GM21528 (cell line): ENCODE results near the gene DNASE1L3.
A peak's percentile ranks its signal among the peaks of the same experiment; 100 is the strongest.

ENCODE experiments used
- ATAC-seq: cut with Tn5 transposase; IDR thresholded peaks from one replicate; pipeline ENCODE4 v1.9.1; 2021; ENCODE audit warnings: mild to moderate bottlenecking, moderate library complexity; ENCODE audit not compliant: unreplicated experiment, low FRiP score

DNASE1L3 gene

GRCh38 chr3:58180099-58180880 is 30.5 kb downstream of the DNASE1L3 start:
- ATAC-seq = no peak

DNA sequence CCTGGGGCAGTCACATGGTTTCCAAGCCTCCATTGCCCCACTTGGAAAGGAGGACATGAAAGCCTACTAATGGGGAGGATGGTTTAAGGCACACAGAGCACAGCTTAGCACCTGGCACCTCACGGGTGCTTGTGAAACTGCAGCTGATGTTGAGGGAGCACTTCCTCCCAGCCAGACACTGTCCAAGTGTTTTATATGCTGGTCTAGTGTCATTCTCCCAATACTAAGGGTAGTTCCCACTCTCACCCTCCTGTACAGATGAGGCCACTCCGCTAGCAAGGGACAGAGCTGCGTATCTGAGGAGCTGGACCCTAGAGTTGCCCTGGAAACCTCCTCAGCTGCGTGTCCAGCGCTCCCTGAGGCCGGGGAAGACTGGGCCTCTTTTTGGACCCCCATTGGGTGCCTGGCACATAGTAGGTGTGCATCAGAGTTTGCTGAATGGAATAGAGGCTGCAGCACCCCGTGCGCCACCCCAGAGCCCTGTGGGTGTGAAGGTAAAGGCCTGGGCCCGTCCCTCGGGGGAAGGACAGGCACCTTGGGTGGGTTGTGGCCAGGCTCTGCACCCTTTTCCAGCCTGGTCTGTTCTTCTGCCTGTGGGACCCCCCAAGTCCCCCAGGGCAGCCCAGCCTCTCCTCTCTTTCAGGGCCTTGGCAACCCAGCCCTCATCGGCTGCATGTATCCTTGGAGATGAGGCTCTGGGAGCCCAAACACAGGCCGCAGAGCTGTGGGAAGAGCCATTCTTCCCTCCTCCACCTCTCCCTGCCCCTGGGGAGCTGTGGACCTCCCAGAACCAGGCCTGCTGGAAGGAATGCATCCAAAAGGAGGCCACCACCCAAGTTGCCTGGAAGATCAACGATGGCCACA is 31.3 kb downstream of the DNASE1L3 start:
- ATAC-seq = no peak

DNA sequence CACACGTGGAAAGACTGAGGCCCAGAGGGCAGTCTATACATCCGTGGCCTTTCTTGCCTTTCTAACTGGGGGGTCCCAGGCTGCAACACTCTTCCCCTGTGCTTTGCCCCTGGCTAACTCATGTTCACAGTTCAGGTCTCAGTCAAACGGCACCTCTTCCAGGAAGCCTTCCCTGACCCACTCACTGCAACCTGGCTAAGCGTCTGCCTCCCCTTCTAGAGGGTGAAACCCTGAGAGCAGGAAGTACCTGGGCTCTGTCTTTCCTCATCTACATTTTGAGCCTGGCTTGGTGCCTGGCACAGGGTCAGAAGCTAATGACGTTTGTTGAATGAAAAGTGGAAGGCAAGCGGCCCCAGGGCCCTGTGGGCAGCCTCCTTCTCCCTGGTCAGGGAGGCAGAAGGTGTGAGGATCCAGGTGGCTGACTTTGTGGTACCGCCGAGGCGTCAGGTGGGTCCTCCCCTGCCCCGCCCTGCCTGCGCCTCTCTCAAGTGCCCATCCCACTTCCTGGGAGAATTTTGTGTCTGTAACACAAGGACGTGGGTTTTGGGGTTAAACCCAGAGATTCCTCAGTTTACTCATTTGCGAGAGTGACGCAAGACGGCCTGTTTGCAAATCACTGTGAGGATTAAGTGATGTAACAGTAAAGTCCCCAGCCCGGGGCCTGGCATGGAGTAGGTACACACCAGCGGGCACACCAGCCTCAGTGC is 32.1 kb downstream of the DNASE1L3 start:
- ATAC-seq = no peak

DNA sequence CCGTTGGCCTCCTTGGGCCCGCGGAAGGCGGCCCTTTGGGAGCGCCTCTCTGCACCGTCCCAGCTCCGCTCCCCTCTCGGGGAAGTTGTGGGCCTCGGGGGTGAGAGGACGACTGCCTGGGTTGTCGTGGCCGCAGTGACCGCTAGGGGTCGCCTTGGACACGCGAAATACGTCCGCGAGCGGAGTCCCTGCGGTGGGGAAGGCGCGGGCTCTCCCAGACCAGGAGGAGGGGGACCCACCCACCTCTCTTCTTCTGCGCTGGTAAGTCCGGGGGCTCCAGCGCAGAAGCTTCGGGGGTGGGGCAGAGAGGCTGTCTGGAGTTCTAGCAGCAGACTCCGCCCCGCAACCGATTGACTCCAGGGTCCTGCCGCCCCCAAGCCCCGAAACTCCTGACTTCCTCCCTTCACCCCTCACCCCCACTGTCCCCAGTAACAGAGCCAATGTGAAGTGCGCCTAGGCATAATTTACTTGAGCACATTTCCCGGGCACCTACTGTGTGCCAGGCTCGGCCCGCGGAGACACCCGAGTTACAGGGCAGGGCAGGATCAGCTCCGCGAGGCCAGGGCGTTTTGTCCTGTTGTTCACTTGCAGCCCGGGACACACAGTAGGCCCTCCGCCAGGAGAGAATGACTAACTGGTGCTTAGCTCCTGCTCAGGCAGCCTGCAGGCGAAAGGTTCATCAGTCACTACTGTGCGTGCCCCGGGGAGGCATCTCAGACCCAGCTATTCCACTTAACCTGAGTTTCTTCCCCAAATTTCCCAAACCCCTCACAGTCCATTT is 32.8 kb downstream of the DNASE1L3 start:
- peak; percentile 72 for ATAC-seq

DNA sequence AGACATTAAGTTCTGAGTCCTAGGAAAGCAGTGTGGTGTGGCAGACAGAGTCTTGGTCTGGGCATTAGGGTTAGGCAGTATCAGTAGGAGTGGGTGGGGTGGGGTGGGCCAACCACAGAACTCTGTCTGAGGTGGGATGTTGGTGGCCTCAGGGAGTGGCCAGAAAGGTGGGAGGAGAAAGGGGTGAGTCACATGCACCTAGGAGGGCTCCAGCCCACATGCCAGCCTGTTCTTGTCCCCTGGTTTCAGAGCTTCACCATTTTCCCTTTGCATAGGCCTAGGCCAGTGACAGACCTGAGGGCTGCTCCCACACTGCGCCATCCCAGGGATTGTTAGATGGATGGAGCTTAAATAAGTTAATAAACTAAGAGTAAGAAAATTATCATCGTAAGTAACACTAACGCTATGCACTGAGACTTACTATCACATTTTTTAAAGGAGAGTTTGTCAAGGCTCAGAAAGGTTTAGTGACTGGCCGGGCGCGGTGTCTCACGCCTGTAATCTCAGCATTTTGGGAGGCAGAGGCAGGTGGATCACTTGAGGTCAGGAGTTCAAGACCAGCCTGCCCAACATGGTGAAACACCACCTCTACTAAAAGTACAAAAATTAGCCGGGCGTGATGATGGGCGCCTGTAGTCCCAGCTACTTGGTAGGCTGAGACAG is 33.8 kb downstream of the DNASE1L3 start:
- ATAC-seq = no peak

GRCh38 chr3:58176185-58176530 is 34.6 kb downstream of the DNASE1L3 start:
- ATAC-seq = no peak

DNA sequence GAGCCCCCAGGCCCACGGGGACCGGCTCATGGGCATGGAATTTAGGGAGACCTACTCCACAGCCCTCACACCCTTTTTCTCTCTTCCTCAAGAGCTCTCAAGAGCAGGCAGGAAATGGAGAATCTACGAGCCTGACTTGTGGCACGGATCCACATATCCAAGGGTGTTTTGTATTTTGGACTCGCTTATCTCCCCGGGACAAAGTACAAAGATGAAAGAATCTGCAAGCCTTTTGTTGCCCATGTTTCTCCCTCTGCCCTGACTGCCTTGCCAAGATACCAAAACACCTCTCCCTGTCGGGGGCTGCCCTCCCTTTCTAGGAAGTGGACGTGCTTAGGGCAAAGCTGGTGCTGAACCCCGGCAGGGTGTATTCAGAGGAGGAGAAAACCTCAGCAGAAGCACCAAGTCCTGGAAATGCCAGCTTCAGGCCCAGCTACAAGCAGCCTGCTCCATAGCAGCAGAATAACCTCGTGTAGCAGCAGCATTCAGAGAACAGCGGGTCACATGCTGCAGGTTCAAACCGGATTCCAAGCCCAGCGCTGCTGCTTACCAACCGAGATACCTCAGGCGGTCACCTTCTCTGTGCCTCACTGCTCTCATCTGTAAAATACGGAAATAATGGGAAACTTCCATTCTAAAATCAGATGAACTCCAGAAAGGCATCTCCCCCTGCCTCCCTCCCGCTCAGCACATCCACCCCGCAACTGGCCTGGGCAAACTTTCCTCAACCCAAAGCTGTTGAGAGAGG is 35.2 kb downstream of the DNASE1L3 start:
- ATAC-seq = no peak

- ATAC-seq = no peak
Measured at GRCh38 chr3:58175187-58175436, 35.7 kb downstream of the DNASE1L3 start.

DNA sequence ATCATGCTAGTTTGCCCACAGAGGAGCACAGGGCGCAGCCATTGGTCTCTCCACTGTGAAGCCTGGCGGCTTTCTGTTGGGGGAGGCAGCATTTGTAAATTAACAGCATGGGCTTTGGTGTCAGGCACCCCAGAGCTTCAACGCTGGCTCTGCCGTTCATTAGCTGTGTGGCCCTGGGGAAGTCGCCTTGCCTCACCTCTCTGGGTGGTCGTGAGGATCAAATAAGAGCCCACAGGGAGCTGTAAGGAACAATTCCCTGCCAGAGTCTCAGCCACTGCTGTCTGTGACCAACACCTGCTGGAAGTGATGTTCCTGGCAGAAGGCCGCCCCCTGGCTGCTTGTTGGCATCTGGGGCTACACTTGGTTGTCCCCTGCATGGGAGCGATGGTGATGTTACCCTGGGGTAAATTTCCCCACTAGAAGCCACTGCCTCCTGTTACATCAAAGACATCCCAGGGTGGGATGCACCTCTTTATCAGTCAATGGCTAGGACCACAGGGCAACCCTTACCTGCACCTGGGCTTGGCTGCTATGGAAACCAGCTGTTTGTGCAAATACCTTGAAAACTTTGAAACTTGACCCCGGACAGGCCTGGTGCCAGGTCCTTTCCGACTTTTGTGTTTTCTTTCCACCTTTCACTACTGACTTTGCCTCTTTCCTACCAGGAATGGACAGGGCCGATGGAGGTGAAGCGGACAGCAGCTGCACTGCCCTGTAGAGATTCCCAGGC is 36.9 kb downstream of the DNASE1L3 start:
- ATAC-seq = no peak

- ATAC-seq = no peak
Measured at GRCh38 chr3:58173029-58173668, 37.6 kb downstream of the DNASE1L3 start.

DNA sequence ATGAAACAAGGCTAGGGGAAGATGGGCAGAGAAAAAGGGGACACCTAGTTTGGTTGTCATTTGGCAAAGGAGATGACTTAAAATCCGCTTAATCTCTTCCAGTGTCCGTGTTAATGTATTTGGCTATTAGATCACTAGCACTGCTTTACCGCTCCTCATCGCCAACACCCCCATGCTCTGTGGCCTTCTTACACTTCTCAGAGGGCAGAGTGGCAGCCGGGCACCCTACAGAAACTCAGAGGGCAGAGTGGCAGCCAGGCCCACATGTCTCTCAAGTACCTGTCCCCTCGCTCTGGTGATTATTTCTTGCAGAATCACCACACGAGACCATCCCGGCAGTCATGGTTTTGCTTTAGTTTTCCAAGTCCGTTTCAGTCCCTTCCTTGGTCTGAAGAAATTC is 39.6 kb downstream of the DNASE1L3 start:
- ATAC-seq = no peak

- no peak for ATAC-seq
Measured at GRCh38 chr3:58170376-58170775, 40.4 kb downstream of the DNASE1L3 start.

DNA sequence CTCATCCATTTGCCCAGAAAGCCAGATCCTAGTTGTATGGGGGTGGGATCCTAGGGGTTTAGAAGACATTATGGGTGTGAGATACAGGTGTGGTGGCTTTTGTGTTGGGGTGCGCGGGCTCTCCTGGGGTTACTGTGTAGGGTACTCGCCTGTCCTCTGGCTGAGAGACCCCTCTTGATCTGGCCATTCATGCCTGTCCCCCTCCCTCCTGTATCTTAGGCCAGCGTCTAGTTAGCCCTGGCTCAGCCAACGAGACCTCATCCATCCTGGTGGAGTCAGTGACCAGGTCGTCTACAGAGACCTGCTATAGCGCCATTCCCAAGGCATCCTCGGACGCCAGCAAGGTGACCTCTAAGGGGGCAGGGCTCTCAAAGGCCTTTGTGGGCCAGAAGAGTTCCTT is 41.4 kb downstream of the DNASE1L3 start:
- no peak for ATAC-seq

DNA sequence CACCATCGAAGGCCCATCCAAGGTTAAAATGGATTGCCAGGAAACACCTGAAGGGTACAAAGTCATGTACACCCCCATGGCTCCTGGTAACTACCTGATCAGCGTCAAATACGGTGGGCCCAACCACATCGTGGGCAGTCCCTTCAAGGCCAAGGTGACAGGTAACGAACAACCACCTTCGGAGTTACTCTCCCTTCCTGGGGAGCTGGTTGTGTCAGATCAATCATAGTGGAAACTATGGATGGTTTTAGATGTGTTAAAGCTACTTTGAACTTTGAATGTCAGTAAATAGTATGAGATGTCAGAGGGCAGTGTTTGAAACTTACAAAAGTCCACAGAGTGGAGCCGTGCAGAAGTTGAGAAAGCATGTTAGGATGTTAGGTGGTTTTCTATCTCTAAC is 42.3 kb downstream of the DNASE1L3 start:
- no peak for ATAC-seq

DNA sequence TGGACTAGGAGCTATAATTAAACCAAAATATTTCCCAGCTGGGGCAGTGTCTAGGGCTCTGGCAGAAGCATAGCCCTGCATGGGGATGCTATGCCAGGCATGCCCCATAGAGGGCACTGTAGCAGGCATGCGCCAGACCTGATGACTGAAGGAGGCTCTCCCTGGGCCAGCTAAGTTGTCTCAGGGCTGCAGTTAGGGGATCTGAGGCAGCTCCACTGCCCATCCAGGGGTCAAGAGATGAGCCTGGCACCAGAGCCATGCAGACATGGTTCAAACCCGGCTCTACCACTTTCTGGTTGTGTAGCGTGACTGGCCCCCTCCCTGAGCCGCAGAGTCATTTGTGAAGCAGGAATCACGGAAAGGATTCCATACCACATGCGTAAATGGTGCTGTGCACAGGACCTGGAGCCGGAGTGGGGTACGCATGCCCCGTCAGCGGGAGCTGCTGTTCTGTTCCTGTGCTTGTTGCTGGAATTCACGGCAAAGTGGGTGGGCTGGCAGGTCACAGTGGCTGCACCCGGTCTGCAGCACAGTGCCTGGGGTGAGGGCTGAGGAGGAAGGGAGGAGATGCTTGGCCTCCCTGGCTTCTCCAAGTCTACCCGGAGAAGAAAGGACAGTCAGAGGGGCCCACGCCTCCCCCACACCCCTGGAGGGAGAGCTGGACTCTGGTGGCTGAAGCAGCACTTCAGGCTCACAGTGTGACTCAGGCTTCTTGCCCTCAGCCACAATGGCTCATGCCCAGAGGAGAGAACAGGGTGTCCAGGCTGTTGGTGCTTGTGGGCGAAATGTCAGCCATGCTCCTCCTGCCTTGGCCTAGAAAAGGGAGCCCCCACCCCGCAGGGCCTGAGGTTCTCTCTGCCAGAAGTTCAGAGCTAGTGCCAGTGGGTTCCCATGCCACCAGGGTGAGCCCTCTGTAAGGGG is 43.1 kb downstream of the DNASE1L3 start:
- ATAC-seq = peak; percentile 66

- no peak for ATAC-seq
Measured at GRCh38 chr3:58164906-58165821, 45.6 kb downstream of the DNASE1L3 start.
